ENCODE measurements around the gene SH3BGRL3. TPM values are rescaled to one million over a fixed set of nuclear protein-coding genes. Genes with fewer than 3 reads are reported as not detected.

SH3BGRL3 gene
- total RNA-seq, 1 donor from 2014 or later: 11.8 TPM

GRCh38 chr1:26277261-26277661 is 2.6 kb upstream of the SH3BGRL3 start:
- DNase-seq (ENCODE audit: low spot score in 2 of 2) (no peak), FAIRE-seq (no peak)

GRCh38 chr1:26277719-26278118 is 2.2 kb upstream of the SH3BGRL3 start:
- DNase-seq (ENCODE audit: low spot score in 2 of 2) (no peak), FAIRE-seq (no peak)

GRCh38 chr1:26278303-26278702 is 1.6 kb upstream of the SH3BGRL3 start:
- FAIRE-seq (no peak), DNase-seq (ENCODE audit: low spot score in 2 of 2) (no peak)

- FAIRE-seq: no peak
- no peak for DNase-seq (ENCODE audit: low spot score in 2 of 2)
Observed at GRCh38 chr1:26278724-26279455, 996 bp upstream of the SH3BGRL3 start.

- DNase-seq (ENCODE audit: low spot score in 2 of 2) (peak; percentile 58 to 60), FAIRE-seq (no peak)
Observed at GRCh38 chr1:26280333-26281042, 602 bp downstream of the SH3BGRL3 start.

- DNase-seq (ENCODE audit: low spot score in 2 of 2) (no peak), FAIRE-seq (no peak)
Observed at GRCh38 chr1:26281091-26281958, 1.4 kb downstream of the SH3BGRL3 start.

GRCh38 chr1:26281971-26282370 is 2.1 kb downstream of the SH3BGRL3 start:
- no peak for DNase-seq (ENCODE audit: low spot score in 2 of 2)
- no peak for FAIRE-seq

GRCh38 chr1:26282401-26282918 is 2.6 kb downstream of the SH3BGRL3 start:
- no peak for FAIRE-seq
- no peak for DNase-seq (ENCODE audit: low spot score in 2 of 2)

- FAIRE-seq: no peak
Observed at GRCh38 chr1:26283279-26283853, 3.5 kb downstream of the SH3BGRL3 start.

GRCh38 chr1:26283871-26284596 is 4.1 kb downstream of the SH3BGRL3 start:
- no peak for FAIRE-seq
- no peak for DNase-seq (ENCODE audit: low spot score in 2 of 2)

More at GRCh38 chr1:26283279-26283853, 3.5 kb downstream of the SH3BGRL3 start:
- no peak for DNase-seq (ENCODE audit: low spot score in 2 of 2)

- DNase-seq (ENCODE audit: low spot score in 2 of 2) (peak in 1 of 2 donors; percentile 64), FAIRE-seq (no peak)
Observed at GRCh38 chr1:26284597-26285347, 4.9 kb downstream of the SH3BGRL3 start.

- DNase-seq (ENCODE audit: low spot score in 2 of 2) (no peak), FAIRE-seq (no peak)
Observed at GRCh38 chr1:26285366-26286063, 5.6 kb downstream of the SH3BGRL3 start.

GRCh38 chr1:26286064-26286416 is 6.2 kb downstream of the SH3BGRL3 start:
- DNase-seq (ENCODE audit: low spot score in 2 of 2): no peak
- FAIRE-seq: no peak

GRCh38 chr1:26287033-26287711 is 7.3 kb downstream of the SH3BGRL3 start:
- DNase-seq (ENCODE audit: low spot score in 2 of 2) (no peak), FAIRE-seq (no peak)

- FAIRE-seq (no peak), DNase-seq (ENCODE audit: low spot score in 2 of 2) (no peak)
Observed at GRCh38 chr1:26287811-26288210, 7.9 kb downstream of the SH3BGRL3 start.

- FAIRE-seq: no peak
- DNase-seq (ENCODE audit: low spot score in 2 of 2): no peak
Observed at GRCh38 chr1:26288311-26288941, 8.5 kb downstream of the SH3BGRL3 start.
